ENCODE data around the gene CAVIN2.

The CAVIN2 gene

GRCh38 chr2:191802180-191802579, 44.7 kb downstream of the CAVIN2 start:
- H3K4me3 ChIP-seq (ENCODE audit: low read length) = no peak overlapping the region
- no peak for DNase-seq (ENCODE audit: low read depth)
- no peak for TF ChIP-seq CTCF (conservative IDR thresholded peaks at IDR 0.05; ENCODE audit: low read depth, low read length)

- DNase-seq (ENCODE audit: low read depth) = no peak
- no peak overlapping the region for H3K4me3 ChIP-seq (ENCODE audit: low read length)
- TF ChIP-seq CTCF (conservative IDR thresholded peaks at IDR 0.05; ENCODE audit: low read depth, low read length) = no peak
These were observed 46.0 kb downstream of the CAVIN2 start for GRCh38 chr2:191800874-191801273.

- DNase-seq (ENCODE audit: low read depth) = no peak
- no peak overlapping the region for H3K4me3 ChIP-seq (ENCODE audit: low read length)
- TF ChIP-seq CTCF (conservative IDR thresholded peaks at IDR 0.05; ENCODE audit: low read depth, low read length) = no peak
These were observed 47.4 kb downstream of the CAVIN2 start for GRCh38 chr2:191799526-191799925.

GRCh38 chr2:191797942-191798876, 48.7 kb downstream of the CAVIN2 start:
- TF ChIP-seq CTCF (conservative IDR thresholded peaks at IDR 0.05; ENCODE audit: low read depth, low read length) = no peak
- DNase-seq (ENCODE audit: low read depth) = no peak
- no peak overlapping the region for H3K4me3 ChIP-seq (ENCODE audit: low read length)

GRCh38 chr2:191797500-191797899, 49.4 kb downstream of the CAVIN2 start:
- no peak for TF ChIP-seq CTCF (conservative IDR thresholded peaks at IDR 0.05; ENCODE audit: low read depth, low read length)
- DNase-seq (ENCODE audit: low read depth) = no peak
- no peak overlapping the region for H3K4me3 ChIP-seq (ENCODE audit: low read length)

- no peak for TF ChIP-seq CTCF (conservative IDR thresholded peaks at IDR 0.05; ENCODE audit: low read depth, low read length)
- H3K4me3 ChIP-seq (ENCODE audit: low read length) = no peak overlapping the region
- DNase-seq (ENCODE audit: low read depth) = no peak
These were observed 51.2 kb downstream of the CAVIN2 start for GRCh38 chr2:191795715-191796114.

Measured in retinal pigment epithelial cell (primary cell).